Heart left ventricle (tissue), 16 donors: Measurements from ENCODE around the gene VWA3B. TPM values are rescaled to one million over a fixed set of nuclear protein-coding genes. Genes with fewer than 3 reads are reported as not detected.
"Not testable (repeated sequence)": the region's sequence is repeated elsewhere in the genome, so short reads cannot be mapped to it uniquely, and the experiment has no call there.

ENCODE experiments used
- ATAC-seq, 4 donors: fragments of 200-7000 bp; cut with Tn5 transposase; one replicate each; pipeline ENCODE4 v1.9.1; 2020 to 2022; ENCODE audit warnings: moderate library complexity in 4 of 4, mild to moderate bottlenecking in 3 of 4, moderate number of reproducible peaks in 1 of 4
- DNase-seq, 5 donors: peaks; one replicate each; pipeline ENCODE4 v3.0.0-alpha.2; 2020
- H3K27ac ChIP-seq, 12 donors: fragments of 200-600 bp; sonication (generic) in 4 of 12; one replicate each; pipeline versions ENCODE4 v1.5.0 to v1.8.0; 2016 to 2022; ENCODE audit warnings: mild to moderate bottlenecking in 2 of 12
- H3K27me3 ChIP-seq, 9 donors: fragments of 200-600 bp; sonication (generic) in 2 of 9; one replicate each; pipeline versions ENCODE4 v1.5.1 to v1.8.0; 2016 to 2022; ENCODE audit warnings: mild to moderate bottlenecking in 3 of 9
- H3K36me3 ChIP-seq, 9 donors: fragments of 200-600 bp; sonication (generic) in 2 of 9; one replicate each; pipeline versions ENCODE4 v1.5.0 to v1.8.0; 2018 to 2022; ENCODE audit warnings: mild to moderate bottlenecking in 2 of 9
- H3K4me1 ChIP-seq, 12 donors: fragments of 200-600 bp; sonication (generic) in 4 of 12; one replicate each; pipeline versions ENCODE4 v1.5.0 to v1.8.0; 2016 to 2022; ENCODE audit warnings: mild to moderate bottlenecking in 3 of 12
- H3K4me3 ChIP-seq, 12 donors: fragments of 200-600 bp; sonication (generic) in 4 of 12; one replicate each; pipeline versions ENCODE4 v1.5.0 to v1.8.0; 2017 to 2022; ENCODE audit warnings: mild to moderate bottlenecking in 9 of 12, moderate library complexity in 4 of 12
- H3K9me3 ChIP-seq, 12 donors: fragments of 200-600 bp; sonication (generic) in 4 of 12; one replicate each; pipeline versions ENCODE4 v1.5.0 to v1.8.0; 2016 to 2022; ENCODE audit warnings: mild to moderate bottlenecking in 1 of 12
- CTCF ChIP-seq, 12 donors: fragments of 200-600 bp; sonication (generic) in 4 of 12; IDR thresholded peaks; one replicate each; pipeline versions ENCODE4 v1.5.0 to v1.8.0; 2018 to 2022; ENCODE audit warnings: antibody characterized with exemption in 12 of 12, mild to moderate bottlenecking in 5 of 12
- POLR2A ChIP-seq, 2 donors: fragments of 450-650 bp; IDR thresholded peaks; one replicate each; pipeline ENCODE4 v1.6.1; 2017; ENCODE audit warnings: antibody characterized with exemption in 2 of 2, mild to moderate bottlenecking in 2 of 2, moderate library complexity in 2 of 2
- WGBS, 4 donors: extraction: QIAGEN DNeasy Blood & Tissue Kit in 2 of 4; methylation state at CpG; one replicate each; pipeline versions ENCODE4 v1.1.5 to v1.1.7; 2013 to 2018; 5-methylcytosine and 5-hydroxymethylcytosine counted together
- intact Hi-C, 10 donors: fragments of 100-400 bp; cut with DNase I; formaldehyde crosslinking; loops; one replicate each; pipeline versions ENCODE4 v1.11.1 to v1.14.2; 2022
- polyA plus RNA-seq, 2 donors: library from polyadenylated mRNA; stranded (reverse); fragments of 200-250 nt; gene quantifications; one replicate each; pipeline ENCODE4 v1.2.3, GENCODE V29; 2013
- total RNA-seq, 9 donors: library from RNA; depleted of rRNA in 2 of 9; stranded (reverse); fragments of >200 nt in 2 of 9; fragmentation: NEBNext Ultra II Directional in 3 of 9; extraction: Animal tissue kit (Norgen Biotek cat#: 25700) in 3 of 9; gene quantifications; one replicate each; pipeline versions ENCODE4 v1.1.0 to v1.2.4, GENCODE V29; 2016 to 2023
- donor health status: ischemic (EF 13 %, LVEDD 7.1; RV severe dilation, severe dysfunction).
- donor health status: healthy with polysubstance abuse.
- donor health status: DM: no; HTN: yes; CAD: no.
- donor health status: DM: no; HTN: no; CAD: no.
- donor health status: ischemic (EF 25% LVEDD 6.9; RV normal size, moderate dysfunction).
- donor health status: ischemic (EF 25% LVEDD 5.7; RV mildly dilated, moderate dysfunction).
- donor health status: healthy.
- donor health status: DM: yes; HTN: yes; CAD: no.
- donor health status: ischemic (EF 35%, LVEDD 5.7; RV mildly dilated, moderate dysfunction).
- donor health status: nonischemic (EF 11% LVEDD 7.7; RV severe dilation, severe dysfunction).
- donor health status: DM: yes; HTN: yes; CAD: no.
- donor health status: PGD.
- donor health status: ischemic (EF 29% LVEDD 5.4; RV normal size, mild dysfunction).
- donor health status: nonischemic (EF 23%, LVEDD 6.1; RV moderate dilation, normal function).

Gene VWA3B
- total and polyA plus RNA-seq, 11 donors = 0.11 to 0.61 (median 0.24) TPM; not detected in 1

GRCh38 chr2:98298683-98299164, 211.8 kb downstream of the VWA3B start:
- DNase-seq (no peak), ATAC-seq (no peak)
- WGBS, 4 donors = 54 to 62% (median 55%) methylated on average over 6 of the region's 6 CpGs
- Histone ChIP-seq H3K36me3 (no peaks in the 10 kb centered on the region), H3K27ac (no peak overlapping the region), H3K4me3 (no peak overlapping the region), H3K4me1 (no peaks in the 10 kb centered on the region), H3K27me3 (no peaks in the 10 kb centered on the region), H3K9me3 (no peaks in the 10 kb centered on the region)
- intact Hi-C loops = no loop called here
- no peak for TF ChIP-seq CTCF (IDR thresholded peaks at IDR 0.05)
- no peak for TF ChIP-seq POLR2A (IDR thresholded peaks at IDR 0.05)

- WGBS, 4 donors = 73 to 79% (median 77%) methylated on average over 8 of the region's 8 CpGs
Measured at GRCh38 chr2:98299211-98299905, 212.4 kb downstream of the VWA3B start.

DNA sequence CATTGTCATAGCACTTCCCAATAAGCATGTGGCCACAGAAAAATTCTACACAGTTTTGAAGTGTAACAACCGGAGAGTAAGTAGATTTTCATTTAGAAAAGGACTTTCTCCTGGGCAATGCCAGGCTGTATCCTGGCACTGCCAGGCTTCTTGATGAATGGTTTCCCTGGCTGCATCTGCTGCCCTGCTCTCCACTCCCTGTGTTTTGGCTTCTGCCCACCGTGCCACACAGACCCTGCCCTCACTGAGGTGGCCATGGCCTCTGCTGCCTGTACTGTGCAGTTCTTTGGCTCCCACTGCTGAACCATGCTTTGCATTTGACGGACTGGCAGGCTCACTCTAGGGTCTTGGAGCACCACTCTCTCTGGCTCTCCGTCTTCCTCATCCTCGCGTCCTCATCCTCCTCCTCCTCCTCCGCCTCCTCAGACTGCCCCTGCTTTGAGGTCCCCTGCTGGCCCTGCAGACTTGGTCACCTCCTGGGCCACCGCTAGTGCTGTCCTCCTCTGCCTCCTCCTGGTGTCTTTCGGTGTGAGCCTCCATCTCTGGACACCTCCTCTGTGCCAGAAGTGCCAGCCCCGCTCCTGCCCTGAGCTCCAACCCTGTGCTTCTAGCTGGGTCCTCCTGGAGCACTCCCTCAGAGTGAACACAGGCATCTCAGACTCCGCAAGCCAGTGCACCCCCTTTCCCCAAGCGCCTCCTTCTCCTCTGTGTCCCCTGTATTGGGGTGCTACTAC, 213.3 kb downstream of the VWA3B start:
- Histone ChIP-seq H3K4me3 (no peak overlapping the region), H3K4me1 (no peaks in the 10 kb centered on the region), H3K27ac (no peak overlapping the region), H3K36me3 (no peaks in the 10 kb centered on the region), H3K9me3 (no peaks in the 10 kb centered on the region), H3K27me3 (no peaks in the 10 kb centered on the region)
- no peak for ATAC-seq
- no peak for DNase-seq
- no peak for TF ChIP-seq POLR2A (IDR thresholded peaks at IDR 0.05)
- no peak for TF ChIP-seq CTCF (IDR thresholded peaks at IDR 0.05)
- intact Hi-C loops = no loop called here
- WGBS, 4 donors = 89 to 93% (median 91%) methylated on average over 12 of the region's 12 CpGs

More at GRCh38 chr2:98299211-98299905, 212.4 kb downstream of the VWA3B start:
- no peak overlapping the region for H3K4me3 ChIP-seq
- no peaks in the 10 kb centered on the region for H3K4me1 ChIP-seq
- TF ChIP-seq POLR2A (IDR thresholded peaks at IDR 0.05) (no peak), CTCF (IDR thresholded peaks at IDR 0.05) (no peak)
- intact Hi-C loops = no loop called here
- no peaks in the 10 kb centered on the region for H3K27me3 ChIP-seq
- H3K36me3 ChIP-seq = no peaks in the 10 kb centered on the region
- no peak for DNase-seq
- no peak for ATAC-seq
- no peaks in the 10 kb centered on the region for H3K9me3 ChIP-seq
- H3K27ac ChIP-seq = no peak overlapping the region

GRCh38 chr2:98301469-98301868, 214.5 kb downstream of the VWA3B start:
- DNase-seq (no peak), ATAC-seq (no peak)
- Histone ChIP-seq H3K36me3 (no peaks in the 10 kb centered on the region), H3K4me1 (no peaks in the 10 kb centered on the region), H3K4me3 (no peak overlapping the region), H3K27me3 (peaks cover 0 to 8% (median 0%) of the 10 kb centered on the region in 9 donors), H3K27ac (no peak overlapping the region), H3K9me3 (no peaks in the 10 kb centered on the region)
- 68 to 81% (median 75%) methylated on average over 5 of the region's 5 CpGs for WGBS, 4 donors
- no peak for TF ChIP-seq POLR2A (IDR thresholded peaks at IDR 0.05)
- no peak for TF ChIP-seq CTCF (IDR thresholded peaks at IDR 0.05)
- intact Hi-C loops = no loop called here

DNA sequence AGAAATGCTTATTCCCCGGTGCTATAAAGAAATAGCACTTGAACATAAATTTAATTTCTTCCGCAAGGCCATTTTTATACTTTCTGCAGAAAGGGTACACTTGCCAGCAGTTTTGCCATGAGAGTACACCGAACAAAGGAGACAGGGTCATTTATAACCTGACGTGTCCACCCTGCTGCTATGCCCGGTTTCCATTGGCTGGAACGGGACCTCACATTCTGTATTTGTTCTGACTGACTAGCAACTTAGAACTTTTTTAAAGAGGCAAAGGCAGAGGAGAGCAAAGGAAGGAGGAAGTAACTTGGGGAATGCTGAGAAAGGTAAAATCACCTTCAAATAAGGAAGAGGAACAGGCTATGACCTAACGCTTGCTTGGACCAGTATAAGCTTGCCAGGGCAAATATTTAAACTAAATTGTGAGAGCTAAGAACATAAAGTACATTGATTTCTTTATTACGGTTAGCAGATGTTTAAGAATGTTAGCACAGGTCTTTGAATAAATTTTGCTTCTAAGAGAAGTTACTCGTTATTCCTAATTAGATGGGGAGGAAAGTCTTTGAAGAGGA, 220.2 kb downstream of the VWA3B start:
- H3K27ac ChIP-seq, H3K4me3 ChIP-seq, H3K4me1 ChIP-seq, DNase-seq, ATAC-seq, H3K9me3 ChIP-seq, H3K36me3 ChIP-seq, intact Hi-C loops: not testable (repeated sequence)
- 84 to 93% (median 89%) methylated on average over 9 of the region's 9 CpGs for WGBS, 4 donors
- peaks cover 0 to 33% (median 3%) of the 10 kb centered on the region in 9 donors for H3K27me3 ChIP-seq
